D721Med (cell line): Measurements from ENCODE around the gene COL5A1.

Source experiments
- DNase-seq: peaks from one replicate; pipeline ENCODE4 v3.0.0; 2011; ENCODE audit warnings: low spot score; ENCODE audit not compliant: insufficient read length
- FAIRE-seq: peaks from 2 replicates; lab custom pipeline; 2011; peaks lifted over from hg19 to GRCh38; lab: Jason Lieb, UNC
- CTCF ChIP-seq: IDR thresholded peaks from 2 replicates; pipeline ENCODE4 v1.5.1; 2012; ENCODE audit warnings: mild to moderate bottlenecking, control low read depth; ENCODE audit not compliant: insufficient read depth; ENCODE audit errors: missing control alignments

Gene COL5A1

GRCh38 chr9:134753191-134753590 is 111.6 kb downstream of the COL5A1 start:
- DNase-seq (no peak), FAIRE-seq (no peak)
- TF ChIP-seq CTCF = no peak

GRCh38 chr9:134755221-134755907 is 113.8 kb downstream of the COL5A1 start:
- no peak for DNase-seq
- FAIRE-seq = no peak
- TF ChIP-seq CTCF = no peak

- TF ChIP-seq CTCF = no peak
- DNase-seq (no peak), FAIRE-seq (no peak)
Observed at GRCh38 chr9:134756098-134756497, 114.5 kb downstream of the COL5A1 start.

- FAIRE-seq (no peak), DNase-seq (no peak)
- TF ChIP-seq CTCF = no peak
Observed at GRCh38 chr9:134757216-134757975, 115.8 kb downstream of the COL5A1 start.

GRCh38 chr9:134758949-134759607 is 117.5 kb downstream of the COL5A1 start:
- no peak for FAIRE-seq
- TF ChIP-seq CTCF = no peak
- DNase-seq = no peak

GRCh38 chr9:134759913-134760312 is 118.3 kb downstream of the COL5A1 start:
- no peak for DNase-seq
- no peak for FAIRE-seq
- no peak for TF ChIP-seq CTCF
